HG03175 (cell line): ENCODE data around the gene FOCAD.
A peak's percentile ranks its signal among the peaks of the same experiment; 100 is the strongest.

Experiments used
- ATAC-seq: cut with Tn5 transposase; IDR thresholded peaks from one replicate; pipeline ENCODE4 v1.9.1; 2021; ENCODE audit warnings: mild to moderate bottlenecking, moderate library complexity; ENCODE audit not compliant: unreplicated experiment

Gene FOCAD

DNA sequence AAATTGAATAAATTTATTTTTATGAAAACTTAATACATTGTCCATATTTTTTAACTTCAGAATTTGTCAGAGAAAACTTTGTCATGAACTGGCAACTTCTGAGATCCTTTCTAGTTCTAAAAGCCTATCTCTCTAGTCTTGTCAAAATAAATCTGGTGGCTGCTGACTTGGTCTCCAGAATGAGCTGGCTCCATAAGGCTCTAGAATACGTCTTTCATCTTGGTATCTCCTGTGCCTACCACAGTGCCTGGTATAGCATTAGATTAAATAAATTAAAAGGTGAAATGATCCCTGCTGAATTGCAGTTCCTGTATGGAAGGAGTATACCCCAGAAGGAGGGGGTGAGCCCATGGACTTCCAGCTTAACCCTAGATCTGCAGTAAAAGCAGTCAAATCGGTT, 2.6 kb upstream of the FOCAD start:
- no peak for ATAC-seq

DNA sequence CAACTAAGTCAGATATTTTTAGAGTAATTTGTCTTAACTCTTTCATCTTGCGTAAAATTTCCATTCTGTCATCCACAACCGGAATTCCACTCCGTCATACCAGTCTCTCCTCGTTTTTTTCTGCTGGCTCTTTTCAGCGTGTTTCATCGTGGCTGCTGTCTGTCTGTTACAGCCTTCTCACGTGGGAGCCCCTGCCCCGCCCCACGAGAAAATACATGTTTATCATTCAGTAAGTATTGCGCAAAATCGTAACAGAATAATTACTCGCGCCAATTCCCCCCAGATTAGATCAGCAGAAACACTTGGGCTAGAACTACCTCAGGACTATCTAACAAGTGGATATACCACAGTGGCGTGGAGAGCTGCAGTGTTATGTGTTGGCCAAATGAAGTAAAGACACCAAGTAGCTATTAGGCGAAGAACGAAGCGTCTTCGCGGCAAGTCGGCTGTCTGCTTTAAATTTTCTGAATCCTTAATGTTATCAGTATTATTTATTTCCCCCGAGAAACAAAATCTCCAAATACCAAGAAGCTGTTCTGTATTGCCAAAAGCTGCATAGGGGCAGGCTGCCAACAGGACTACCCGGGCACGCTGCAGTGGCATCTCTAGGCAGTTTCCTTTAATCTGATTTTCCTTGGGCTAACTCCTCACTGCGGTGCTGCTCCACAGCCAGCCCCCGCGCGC, 566 bp upstream of the FOCAD start:
- ATAC-seq: peak; percentile 14

GRCh38 chr9:20684875-20685696, 1.0 kb downstream of the FOCAD start:
- ATAC-seq: no peak

DNA sequence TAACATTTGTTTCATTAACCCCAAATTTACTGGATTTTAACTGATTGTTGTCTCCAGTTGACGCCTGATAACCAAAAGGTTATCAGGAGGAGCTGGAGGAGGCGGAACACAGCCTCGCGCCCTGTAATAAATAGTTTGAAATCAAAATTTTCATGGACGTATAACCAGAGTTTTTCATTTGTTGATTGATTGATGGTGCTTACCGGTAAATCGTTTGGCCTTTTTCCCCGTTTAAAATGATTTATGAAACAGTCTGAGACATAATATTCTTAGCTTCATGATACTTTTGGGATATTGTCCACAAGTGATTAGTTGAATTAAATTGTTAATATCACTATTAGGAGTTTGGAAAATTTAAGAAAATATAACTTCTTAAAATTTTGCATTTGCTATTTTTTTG, 1.7 kb downstream of the FOCAD start:
- ATAC-seq: no peak

GRCh38 chr9:20689833-20690232, 5.8 kb downstream of the FOCAD start:
- ATAC-seq: no peak

DNA sequence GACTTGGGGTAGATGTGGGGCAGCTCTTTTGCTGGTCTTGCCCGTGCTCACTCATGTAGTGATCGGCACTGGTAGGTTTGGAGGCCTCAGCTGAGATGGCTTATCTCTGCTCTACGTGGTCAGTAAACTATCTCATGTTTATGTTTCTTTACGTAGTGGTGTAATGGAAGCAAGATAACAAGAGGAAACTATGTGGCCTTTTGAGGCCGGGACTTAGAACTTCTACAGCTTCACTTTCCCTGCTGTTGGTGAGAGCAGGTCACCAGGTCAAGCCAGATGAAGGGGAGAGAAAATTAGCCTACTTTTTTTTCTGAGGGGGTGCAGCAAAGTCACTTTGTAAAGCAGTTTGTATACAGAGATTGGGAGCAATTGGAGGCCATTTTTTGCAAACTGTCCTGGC, 8.5 kb downstream of the FOCAD start:
- ATAC-seq: no peak

DNA sequence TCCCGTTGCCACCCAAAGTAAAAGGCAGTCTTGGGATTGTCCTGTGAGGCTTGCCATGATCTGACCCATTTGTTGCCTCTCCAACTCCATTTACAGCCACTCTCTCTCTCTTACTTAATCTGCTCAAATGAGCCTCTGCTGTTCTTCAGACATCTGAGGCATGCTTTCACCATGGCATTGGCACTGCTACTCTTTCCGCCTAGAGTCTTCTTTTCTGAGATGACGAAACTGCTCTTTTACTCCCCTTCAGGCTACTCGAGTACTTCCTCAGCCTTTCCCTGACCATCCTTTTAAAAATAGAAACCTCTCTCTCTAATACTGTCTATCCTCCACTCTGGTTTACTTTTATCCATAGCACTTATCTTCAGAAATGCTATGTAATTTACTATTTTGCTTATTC, 9.0 kb downstream of the FOCAD start:
- ATAC-seq: no peak

- ATAC-seq: no peak
Measured at GRCh38 chr9:20694248-20694647, 10.2 kb downstream of the FOCAD start.

- no peak for ATAC-seq
Measured at GRCh38 chr9:20697021-20697719, 13.1 kb downstream of the FOCAD start.

DNA sequence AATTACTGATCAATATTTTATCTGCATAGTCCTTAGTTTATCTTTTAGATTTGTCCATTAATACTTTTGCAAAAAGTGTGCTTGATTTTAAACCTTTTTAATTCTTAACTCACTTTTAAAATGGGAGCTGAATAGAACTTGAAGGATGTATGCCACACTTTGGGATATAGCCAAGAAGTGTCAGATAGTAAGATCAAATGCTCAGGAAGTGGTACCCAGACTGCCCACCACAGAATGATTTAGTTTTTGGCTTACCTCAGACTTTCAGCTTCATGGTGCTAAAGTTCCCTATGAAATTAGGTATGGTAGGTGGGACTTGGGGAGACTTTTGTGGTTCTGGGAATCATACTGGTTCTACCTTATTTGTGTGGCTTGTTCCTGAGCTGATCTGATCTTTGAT, 14.7 kb downstream of the FOCAD start:
- ATAC-seq: no peak

GRCh38 chr9:20701060-20701459, 17.0 kb downstream of the FOCAD start:
- no peak for ATAC-seq

DNA sequence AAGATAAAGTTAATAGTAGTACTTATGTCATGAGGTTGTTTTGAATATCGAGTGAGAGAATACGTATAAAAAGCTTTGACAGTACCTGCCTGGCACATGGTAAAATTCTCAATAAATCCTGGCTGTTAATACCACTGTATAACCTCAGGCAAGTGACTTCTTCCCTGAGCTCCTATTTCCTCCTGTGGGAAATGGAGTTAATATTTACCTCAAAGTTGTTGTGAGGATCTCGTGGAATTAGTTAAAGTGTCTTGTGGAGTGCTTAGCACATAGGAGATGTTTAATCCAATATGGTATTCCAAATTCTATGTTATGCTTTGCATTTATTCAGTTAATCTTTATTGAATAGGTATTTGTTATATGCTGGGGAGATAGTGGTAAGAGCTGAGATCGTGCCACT, 18.5 kb downstream of the FOCAD start:
- no peak for ATAC-seq

GRCh38 chr9:20703146-20703545, 19.1 kb downstream of the FOCAD start:
- ATAC-seq: no peak

GRCh38 chr9:20707708-20708107, 23.6 kb downstream of the FOCAD start:
- ATAC-seq: no peak

- no peak for ATAC-seq
Measured at GRCh38 chr9:20713172-20713571, 29.1 kb downstream of the FOCAD start.

GRCh38 chr9:20714442-20715415, 30.7 kb downstream of the FOCAD start:
- no peak for ATAC-seq

GRCh38 chr9:20722221-20722620, 38.2 kb downstream of the FOCAD start:
- no peak for ATAC-seq

- no peak for ATAC-seq
Measured at GRCh38 chr9:20725675-20726074, 41.6 kb downstream of the FOCAD start.

DNA sequence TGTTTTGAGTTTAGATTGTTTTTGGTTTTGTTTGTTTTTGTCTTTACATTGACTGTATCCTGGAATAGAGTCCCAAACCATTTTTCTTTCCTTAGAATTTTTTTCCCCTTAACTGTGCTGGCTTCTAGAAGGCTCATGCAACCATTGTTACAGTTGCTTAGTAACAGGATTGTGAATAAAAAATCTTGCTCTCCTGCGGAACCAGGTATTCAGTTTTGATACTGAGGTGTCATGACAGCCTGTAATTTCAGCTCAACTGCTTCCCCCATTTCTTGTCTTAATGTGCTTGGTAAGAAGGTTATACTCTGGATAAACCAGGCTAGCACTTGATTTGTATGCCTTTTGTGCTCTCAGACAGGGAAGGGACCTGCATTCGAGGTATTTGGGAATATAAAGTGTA, 42.1 kb downstream of the FOCAD start:
- no peak for ATAC-seq

DNA sequence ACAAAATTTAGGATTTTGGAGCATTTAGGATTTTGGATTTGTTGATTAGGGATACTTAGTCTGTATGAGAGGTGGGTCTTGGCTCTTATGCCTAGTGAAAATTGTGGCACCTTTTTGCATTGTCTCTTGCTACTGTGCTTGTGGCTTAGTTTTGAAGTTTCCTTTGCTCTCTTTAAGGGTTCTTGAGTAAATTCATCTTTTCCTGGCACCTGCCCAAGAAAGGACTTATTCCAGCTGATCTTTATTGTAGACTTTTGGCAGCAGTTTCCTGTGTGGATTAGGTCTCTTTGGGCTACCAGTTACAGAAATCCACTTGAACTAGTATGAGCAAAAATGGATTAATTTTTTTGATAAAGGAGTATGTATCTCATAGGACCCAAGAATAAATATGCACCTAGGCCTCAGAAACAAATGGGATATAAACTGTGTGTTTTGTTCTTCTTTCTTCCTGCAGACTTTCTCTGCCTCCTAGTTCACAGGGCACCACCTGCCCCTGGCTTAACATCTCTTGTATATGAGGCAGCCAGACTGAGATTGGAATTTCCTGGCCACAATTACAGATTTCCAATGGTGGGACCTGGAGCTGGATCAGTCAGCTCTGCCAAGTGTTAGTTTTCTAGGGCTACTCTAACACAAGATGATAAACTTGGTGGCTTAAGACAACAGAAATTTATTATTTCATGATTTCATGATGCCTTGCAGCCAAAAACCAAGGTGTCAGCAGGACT, 44.6 kb downstream of the FOCAD start:
- ATAC-seq: no peak
